DMS53 treated with DMSO at 0.1 percent for 48 hours (cell line): ENCODE measurements around the gene KIF1A.
"Not testable (repeated sequence)": the region's sequence is repeated elsewhere in the genome, so short reads cannot be mapped to it uniquely, and the experiment has no call there.

Experiments
- DNase-seq: peaks from one replicate; lab custom pipeline; 2025; ENCODE audit not compliant: unreplicated experiment; lab: John Stamatoyannopoulos, UW

KIF1A gene

GRCh38 chr2:240789501-240790369, 30.3 kb downstream of the KIF1A start:
- no peak for DNase-seq

- no peak for DNase-seq
These were observed 31.0 kb downstream of the KIF1A start for GRCh38 chr2:240789051-240789453.

GRCh38 chr2:240788482-240788881, 31.5 kb downstream of the KIF1A start:
- DNase-seq = no peak

GRCh38 chr2:240787521-240788472, 32.2 kb downstream of the KIF1A start:
- DNase-seq = no peak

GRCh38 chr2:240786871-240787311, 33.1 kb downstream of the KIF1A start:
- no peak for DNase-seq

- DNase-seq = no peak
These were observed 33.6 kb downstream of the KIF1A start for GRCh38 chr2:240786355-240786841.

- DNase-seq = no peak
These were observed 34.3 kb downstream of the KIF1A start for GRCh38 chr2:240785424-240786335.

- no peak for DNase-seq
These were observed 35.2 kb downstream of the KIF1A start for GRCh38 chr2:240784629-240785423.

- DNase-seq = no peak
These were observed 36.0 kb downstream of the KIF1A start for GRCh38 chr2:240783819-240784621.

GRCh38 chr2:240782886-240783818, 36.9 kb downstream of the KIF1A start:
- no peak for DNase-seq

- DNase-seq = no peak
These were observed 37.7 kb downstream of the KIF1A start for GRCh38 chr2:240782221-240782885.

- DNase-seq = no peak
These were observed 38.4 kb downstream of the KIF1A start for GRCh38 chr2:240781471-240782220.

GRCh38 chr2:240780023-240780700, 39.9 kb downstream of the KIF1A start:
- DNase-seq = no peak

- DNase-seq = not testable (repeated sequence)
These were observed 40.7 kb downstream of the KIF1A start for GRCh38 chr2:240779250-240779832.

GRCh38 chr2:240778426-240778825, 41.6 kb downstream of the KIF1A start:
- no peak for DNase-seq
